CD4-positive, CD25-positive, alpha-beta regulatory T cell (primary cell): ENCODE results near the gene HOXD4. TPM values are rescaled to one million over a fixed set of nuclear protein-coding genes. Genes with fewer than 3 reads are reported as not detected.

Experiments
- ATAC-seq, 2 donors: fragments of 150-1000 bp; cut with Tn5 transposase; one replicate each; pipeline ENCODE4 v1.10.0; 2021; ENCODE audit warnings: low read depth in 2 of 2, moderate number of reproducible peaks in 2 of 2, moderate library complexity in 1 of 2
- DNase-seq, 3 donors: peaks; one replicate each; pipeline versions ENCODE4 v3.0.0 to v3.0.0-alpha.2; 2012 to 2022; ENCODE audit warnings: mixed read lengths in 1 of 3
- H3K27ac ChIP-seq: one replicate; pipeline ENCODE4 v1.7.0; 2013; ENCODE audit warnings: mild to moderate bottlenecking, low read length; ENCODE audit not compliant: insufficient read depth, poor library complexity, severe bottlenecking
- H3K27me3 ChIP-seq: one replicate; pipeline ENCODE4 v1.7.0; 2013; ENCODE audit warnings: low read length; ENCODE audit not compliant: control insufficient read depth, insufficient read depth
- H3K36me3 ChIP-seq: one replicate; pipeline ENCODE4 v1.7.0; 2013; ENCODE audit warnings: mild to moderate bottlenecking, low read length, moderate library complexity; ENCODE audit not compliant: control insufficient read depth, insufficient read depth
- H3K4me1 ChIP-seq: 2 replicates; pipeline ENCODE4 v1.7.0; 2013; ENCODE audit warnings: mild to moderate bottlenecking, low read length; ENCODE audit not compliant: insufficient read depth, control insufficient read depth, poor library complexity, severe bottlenecking
- H3K4me3 ChIP-seq: one replicate; pipeline ENCODE4 v1.7.0; 2013; ENCODE audit warnings: low read depth, mild to moderate bottlenecking, low read length, moderate library complexity
- H3K9me3 ChIP-seq, 2 experiments: 1 replicate in 1 of 2; 2 replicates in 1 of 2; pipeline ENCODE4 v1.7.0; 2013; ENCODE audit warnings: low read length in 2 of 2, mild to moderate bottlenecking in 1 of 2, moderate library complexity in 1 of 2; ENCODE audit not compliant: control insufficient read depth in 2 of 2
- H3K27ac Mint-ChIP-seq, 3 donors: one replicate each; pipeline ENCODE4 v1.8.0; 2020 to 2022; ENCODE audit warnings: mild to moderate bottlenecking in 3 of 3, mixed read lengths in 3 of 3, moderate library complexity in 2 of 3
- H3K27me3 Mint-ChIP-seq: one replicate; pipeline ENCODE4 v1.8.0; 2022; ENCODE audit warnings: mild to moderate bottlenecking, mixed read lengths
- H3K36me3 Mint-ChIP-seq: one replicate; pipeline ENCODE4 v1.8.0; 2020; ENCODE audit warnings: mixed read lengths
- H3K4me1 Mint-ChIP-seq, 4 donors: one replicate each; pipeline ENCODE4 v1.8.0; 2020 to 2022; ENCODE audit warnings: mixed read lengths in 4 of 4, mild to moderate bottlenecking in 1 of 4
- H3K4me3 Mint-ChIP-seq, 4 donors: one replicate each; pipeline ENCODE4 v1.8.0; 2020 to 2022; ENCODE audit warnings: mild to moderate bottlenecking in 4 of 4, mixed read lengths in 4 of 4, moderate library complexity in 3 of 4
- H3K9me3 Mint-ChIP-seq, 7 donors: one replicate each; pipeline ENCODE4 v1.8.0; 2020 to 2022; ENCODE audit warnings: mixed read lengths in 7 of 7, mild to moderate bottlenecking in 3 of 7, moderate library complexity in 2 of 7
- polyA plus RNA-seq, 4 donors: library from polyadenylated mRNA; unstranded; fragments of 300-500 nt; fragmentation: Illumina TruSeq; gene quantifications; one replicate each; pipeline ENCODE4 v1.2.3, GENCODE V29; 2021
- total RNA-seq: library from RNA; stranded (reverse); gene quantifications from one replicate; pipeline ENCODE4 v1.2.3, GENCODE V29; 2022

Gene HOXD4
- total and polyA plus RNA-seq, 5 donors from 2014 or later = not detected

GRCh38 chr2:176122052-176122682, 29.2 kb upstream of the HOXD4 start:
- Histone ChIP-seq H3K27ac (no peak overlapping the region), H3K36me3 (no peaks in the 10 kb centered on the region), H3K4me3 (no peak overlapping the region), H3K9me3 (peaks cover 3 to 7% of the 10 kb centered on the region in 2 experiments), H3K4me1 (peaks cover 11% of the 10 kb centered on the region), H3K27me3 (peaks cover 60% of the 10 kb centered on the region)
- Mint-ChIP-seq H3K4me3 (peak overlapping the region in 3 of 4 donors; percentile 67 to 82 (median 68)), H3K27ac (no peak overlapping the region), H3K36me3 (peaks cover 3% of the 10 kb centered on the region), H3K4me1 (peaks cover 7 to 15% (median 10%) of the 10 kb centered on the region in 4 donors), H3K9me3 (peaks cover 0 to 15% (median 3%) of the 10 kb centered on the region in 7 donors), H3K27me3 (peaks cover 80% of the 10 kb centered on the region)
- no peak for DNase-seq
- no peak for ATAC-seq

GRCh38 chr2:176122683-176123410, 28.5 kb upstream of the HOXD4 start, which contains the start of gene HOXD9:
TSS of gene HOXD9 (plus strand) at chr2:176122719. CDS start at chr2:176122769, 50 bp downstream.
- peaks cover 63% of the 10 kb centered on the region for H3K27me3 ChIP-seq
- H3K4me3 ChIP-seq = no peak within 1 kb of the TSS
- H3K36me3 ChIP-seq = no peaks in the 10 kb centered on the region
- Mint-ChIP-seq H3K36me3 (peaks cover 3% of the 10 kb centered on the region), H3K27me3 (peaks cover 80% of the 10 kb centered on the region), H3K9me3 (peaks cover 0 to 14% (median 3%) of the 10 kb centered on the region in 7 donors), H3K27ac (no peak within 1 kb of the TSS), H3K4me1 (peaks cover 7 to 16% (median 14%) of the 10 kb centered on the region in 4 donors), H3K4me3 (peak within 1 kb of the TSS; percentile 53 to 82 (median 68))
- peaks cover 0 to 7% of the 10 kb centered on the region in 2 experiments for H3K9me3 ChIP-seq
- peaks cover 11% of the 10 kb centered on the region for H3K4me1 ChIP-seq
- no peak within 1 kb of the TSS for H3K27ac ChIP-seq
- no peak for ATAC-seq
- no peak for DNase-seq

GRCh38 chr2:176123411-176124109, 27.8 kb upstream of the HOXD4 start:
- H3K27ac ChIP-seq = no peak overlapping the region
- DNase-seq (no peak), ATAC-seq (no peak)
- peaks cover 3% of the 10 kb centered on the region for H3K36me3 Mint-ChIP-seq
- H3K4me3 Mint-ChIP-seq = peak overlapping the region; percentile 15 to 61 (median 40)
- H3K4me1 ChIP-seq = peaks cover 12% of the 10 kb centered on the region
- H3K4me1 Mint-ChIP-seq = peaks cover 11 to 23% (median 17%) of the 10 kb centered on the region in 4 donors
- H3K9me3 ChIP-seq = peaks cover 0 to 7% of the 10 kb centered on the region in 2 experiments
- no peak overlapping the region for H3K27ac Mint-ChIP-seq
- peaks cover 0 to 13% (median 3%) of the 10 kb centered on the region in 7 donors for H3K9me3 Mint-ChIP-seq
- peaks cover 80% of the 10 kb centered on the region for H3K27me3 Mint-ChIP-seq
- H3K4me3 ChIP-seq = no peak overlapping the region
- no peaks in the 10 kb centered on the region for H3K36me3 ChIP-seq
- H3K27me3 ChIP-seq = peaks cover 63% of the 10 kb centered on the region

GRCh38 chr2:176124110-176124946, 27.0 kb upstream of the HOXD4 start:
- H3K4me3 Mint-ChIP-seq = peak overlapping the region in 3 of 4 donors; percentile 17 to 61 (median 53)
- peaks cover 0 to 14% (median 0%) of the 10 kb centered on the region in 7 donors for H3K9me3 Mint-ChIP-seq
- ATAC-seq (no peak), DNase-seq (no peak)
- no peaks in the 10 kb centered on the region for H3K36me3 Mint-ChIP-seq
- H3K27me3 Mint-ChIP-seq = peaks cover 81% of the 10 kb centered on the region
- Histone ChIP-seq H3K27ac (no peak overlapping the region), H3K4me3 (no peak overlapping the region), H3K4me1 (peaks cover 19% of the 10 kb centered on the region), H3K9me3 (peaks cover 0 to 4% of the 10 kb centered on the region in 2 experiments), H3K27me3 (peaks cover 59% of the 10 kb centered on the region), H3K36me3 (no peaks in the 10 kb centered on the region)
- peaks cover 6 to 26% (median 19%) of the 10 kb centered on the region in 4 donors for H3K4me1 Mint-ChIP-seq
- H3K27ac Mint-ChIP-seq = peak overlapping the region in 1 of 3 donors; percentile 39

GRCh38 chr2:176124947-176125771, 26.2 kb upstream of the HOXD4 start:
- no peak for DNase-seq

GRCh38 chr2:176125772-176126054, 25.6 kb upstream of the HOXD4 start:
- Mint-ChIP-seq H3K27ac (no peak overlapping the region), H3K36me3 (no peaks in the 10 kb centered on the region), H3K27me3 (peaks cover 70% of the 10 kb centered on the region), H3K4me1 (peaks cover 6 to 30% (median 20%) of the 10 kb centered on the region in 4 donors), H3K9me3 (peaks cover 0 to 14% (median 0%) of the 10 kb centered on the region in 7 donors), H3K4me3 (no peak overlapping the region)
- H3K27ac ChIP-seq = no peak overlapping the region
- no peaks in the 10 kb centered on the region for H3K36me3 ChIP-seq
- no peaks in the 10 kb centered on the region for H3K9me3 ChIP-seq
- peaks cover 46% of the 10 kb centered on the region for H3K27me3 ChIP-seq
- H3K4me3 ChIP-seq = no peak overlapping the region
- ATAC-seq = no peak
- peaks cover 31% of the 10 kb centered on the region for H3K4me1 ChIP-seq
- DNase-seq = no peak

More at GRCh38 chr2:176124947-176125771, 26.2 kb upstream of the HOXD4 start:
- ATAC-seq = no peak
- Histone ChIP-seq H3K4me1 (peaks cover 26% of the 10 kb centered on the region), H3K27ac (no peak overlapping the region), H3K9me3 (peaks cover 0 to under 1% of the 10 kb centered on the region in 2 experiments), H3K4me3 (no peak overlapping the region), H3K27me3 (peaks cover 51% of the 10 kb centered on the region), H3K36me3 (no peaks in the 10 kb centered on the region)
- H3K27me3 Mint-ChIP-seq = peaks cover 74% of the 10 kb centered on the region
- H3K9me3 Mint-ChIP-seq = peaks cover 0 to 14% (median 0%) of the 10 kb centered on the region in 7 donors
- H3K4me1 Mint-ChIP-seq = peaks cover 6 to 28% (median 19%) of the 10 kb centered on the region in 4 donors
- H3K4me3 Mint-ChIP-seq = no peak overlapping the region
- no peak overlapping the region for H3K27ac Mint-ChIP-seq
- H3K36me3 Mint-ChIP-seq = no peaks in the 10 kb centered on the region
